PC-3 (cell line): ENCODE results near the gene ASB2. TPM values are rescaled to one million over a fixed set of nuclear protein-coding genes. Genes with fewer than 3 reads are reported as not detected.

Source experiments
- ATAC-seq: fragments of 200-7000 bp; cut with Tn5 transposase; 2 replicates; pipeline ENCODE4 v1.9.1; 2020; ENCODE audit warnings: mild to moderate bottlenecking, moderate library complexity
- BruUV-seq: library from RNA; stranded (reverse); fragments of 400-500 nt; replicated peaks from 2 replicates; lab custom pipeline; 2021; lab: Mats Ljungman, UMichigan
- CTCF ChIA-PET: fragments of 300-600 bp; sonication (Branson Sonifier 250); formaldehyde crosslinking; loops from one replicate; lab custom pipeline; 2022; ENCODE audit warnings: antibody characterized with exemption; lab: Charles Lee
- POLR2A ChIA-PET: fragments of 300-600 bp; sonication (Branson Sonifier 250); formaldehyde crosslinking; loops from one replicate; lab custom pipeline; 2022; ENCODE audit warnings: antibody characterized with exemption; ENCODE audit not compliant: unreplicated experiment; lab: Charles Lee
- DNase-seq: peaks from one replicate; pipeline ENCODE4 v3.0.0-alpha.2; 2015
- H2AFZ ChIP-seq: fragments of 300-600 bp; sonication (generic); 2 replicates; pipeline ENCODE4 v1.6.0; 2016; ENCODE audit warnings: antibody characterized with exemption, low read length
- H3F3A ChIP-seq: fragments of 300-600 bp; sonication (generic); one replicate; pipeline ENCODE4 v1.6.0; 2017; ENCODE audit warnings: antibody characterized with exemption, low read length, control low read depth, mild to moderate bottlenecking; ENCODE audit not compliant: unreplicated experiment
- H3K27ac ChIP-seq: fragments of 300-600 bp; sonication (generic); 2 replicates; pipeline ENCODE4 v1.5.1; 2016; ENCODE audit warnings: mild to moderate bottlenecking, low read length
- H3K27me3 ChIP-seq: fragments of 300-600 bp; sonication (generic); 2 replicates; pipeline ENCODE4 v1.6.1; 2016; ENCODE audit warnings: low read length, mixed read lengths
- H3K36me3 ChIP-seq: fragments of 300-600 bp; sonication (generic); 2 replicates; pipeline ENCODE4 v1.6.1; 2016; ENCODE audit warnings: low read depth, mixed run types, low read length, mixed read lengths
- H3K4me1 ChIP-seq: fragments of 300-600 bp; sonication (generic); 2 replicates; pipeline ENCODE4 v1.5.1; 2016; ENCODE audit warnings: low read length; ENCODE audit not compliant: insufficient read depth
- H3K4me2 ChIP-seq: fragments of 300-600 bp; sonication (generic); 2 replicates; pipeline ENCODE4 v1.6.0; 2016; ENCODE audit warnings: low read length
- H3K4me3 ChIP-seq: fragments of 300-600 bp; sonication (generic); 2 replicates; pipeline ENCODE4 v1.5.1; 2016; ENCODE audit warnings: mild to moderate bottlenecking, low read length, mixed read lengths
- H3K79me2 ChIP-seq: fragments of 300-600 bp; sonication (generic); 2 replicates; pipeline ENCODE4 v1.6.1; 2017; ENCODE audit warnings: low read length, mixed read lengths
- H3K9ac ChIP-seq: fragments of 300-600 bp; sonication (generic); 2 replicates; pipeline ENCODE4 v1.6.0; 2016; ENCODE audit warnings: mild to moderate bottlenecking, low read length
- H3K9me2 ChIP-seq: fragments of 300-600 bp; sonication (generic); replicated peaks from 2 replicates; pipeline ENCODE4 v1.6.1; 2016; ENCODE audit warnings: mixed run types, low read length, mixed read lengths
- H3K9me3 ChIP-seq: fragments of 300-600 bp; sonication (generic); 2 replicates; pipeline ENCODE4 v1.6.1; 2016; ENCODE audit warnings: low read length, mixed read lengths
- H4K20me1 ChIP-seq: fragments of 300-600 bp; sonication (generic); 2 replicates; pipeline ENCODE4 v1.6.1; 2016; ENCODE audit warnings: low read length, mixed read lengths
- CTCF ChIP-seq: fragments of 300-600 bp; sonication (generic); conservative IDR thresholded peaks from 2 replicates; pipeline ENCODE4 v1.5.1; 2017; ENCODE audit warnings: antibody characterized with exemption, low read depth, mild to moderate bottlenecking, low read length
- EZH2 ChIP-seq: fragments of 300-600 bp; sonication (generic); IDR thresholded peaks from one replicate; pipeline ENCODE4 v1.6.1; 2017; ENCODE audit warnings: antibody characterized with exemption, mild to moderate bottlenecking, low read length; ENCODE audit not compliant: unreplicated experiment
- EZH2phosphoT487 ChIP-seq: fragments of 300-600 bp; sonication (generic); IDR thresholded peaks from 2 replicates; pipeline ENCODE4 v1.6.1; 2018; ENCODE audit warnings: mild to moderate bottlenecking, antibody characterized with exemption, low read length, borderline replicate concordance
- intact Hi-C: fragments of 100-400 bp; cut with micrococcal nuclease; formaldehyde crosslinking; loops from 2 replicates; pipeline ENCODE4 v1.9.0; 2023
- total RNA-seq: library from RNA; depleted of rRNA; stranded (reverse); fragments of >200 nt; gene quantifications from 2 replicates; pipeline ENCODE4 v1.2.3, GENCODE V29; 2014

Gene ASB2
- total RNA-seq, 1 experiment from 2014 or later = 0.22 TPM

- peaks cover 55% of the 10 kb centered on the region for H3K27me3 ChIP-seq
- TF ChIP-seq EZH2phosphoT487 (no peak), EZH2 (no peak), CTCF (no peak)
- H3K9me2 ChIP-seq = no peaks in the 10 kb centered on the region
- no peaks in the 10 kb centered on the region for H3K79me2 ChIP-seq
- ChIA-PET CTCF (no interaction called here), POLR2A (no interaction called here)
- H3K36me3 ChIP-seq = no peaks in the 10 kb centered on the region
- H3F3A ChIP-seq = no peaks in the 10 kb centered on the region
- H4K20me1 ChIP-seq = no peaks in the 10 kb centered on the region
- DNase-seq = no peak
- H3K9me3 ChIP-seq = no peaks in the 10 kb centered on the region
- no peaks in the 10 kb centered on the region for H3K4me1 ChIP-seq
- no peak overlapping the region for H3K4me3 ChIP-seq
- ATAC-seq = no peak
- intact Hi-C loops = no loop called here
- H2AFZ ChIP-seq = no peak overlapping the region
- H3K27ac ChIP-seq = no peak overlapping the region
- no TSS peak for BruUV-seq
- no peak overlapping the region for H3K4me2 ChIP-seq
- no peak overlapping the region for H3K9ac ChIP-seq
Measured at GRCh38 chr14:93898731-93899130, 77.6 kb downstream of the ASB2 start.

GRCh38 chr14:93898081-93898611, 78.2 kb downstream of the ASB2 start:
- no peak for TF ChIP-seq CTCF
- TF ChIP-seq EZH2 = no peak
- no peak for TF ChIP-seq EZH2phosphoT487
- Histone ChIP-seq H3K9me2 (no peaks in the 10 kb centered on the region), H3K27me3 (peaks cover 55% of the 10 kb centered on the region), H3F3A (no peaks in the 10 kb centered on the region), H3K27ac (no peak overlapping the region), H4K20me1 (no peaks in the 10 kb centered on the region), H3K4me1 (no peaks in the 10 kb centered on the region), H2AFZ (no peak overlapping the region), H3K4me2 (no peak overlapping the region), H3K9ac (no peak overlapping the region), H3K79me2 (no peaks in the 10 kb centered on the region), H3K9me3 (no peaks in the 10 kb centered on the region), H3K36me3 (no peaks in the 10 kb centered on the region), H3K4me3 (no peak overlapping the region)
- intact Hi-C loops = no loop called here
- BruUV-seq = no TSS peak
- CTCF ChIA-PET = no interaction called here
- POLR2A ChIA-PET = no interaction called here
- DNase-seq = no peak
- no peak for ATAC-seq

DNA sequence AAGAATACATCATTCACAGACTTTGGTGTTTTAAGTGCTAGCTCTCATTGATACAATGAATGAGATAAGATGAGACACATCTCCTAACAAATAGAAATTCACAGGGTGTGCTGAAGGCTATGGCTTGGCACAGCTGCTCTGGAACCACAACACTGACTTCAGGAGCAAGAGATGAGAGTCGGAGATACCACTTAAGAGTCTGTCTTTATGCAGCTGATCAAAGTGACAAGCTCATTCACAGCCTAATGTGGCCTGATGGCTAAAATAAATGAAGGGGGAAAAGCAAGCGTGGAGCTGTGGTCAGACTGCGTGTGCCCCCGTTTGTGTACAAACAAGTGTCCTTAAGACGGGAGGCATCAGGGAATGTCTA, 78.9 kb downstream of the ASB2 start:
- Histone ChIP-seq H3K9me2 (no peaks in the 10 kb centered on the region), H3F3A (no peaks in the 10 kb centered on the region), H3K4me2 (no peak overlapping the region), H3K27me3 (peaks cover 50% of the 10 kb centered on the region), H2AFZ (no peak overlapping the region), H3K9ac (no peak overlapping the region), H4K20me1 (no peaks in the 10 kb centered on the region), H3K79me2 (no peaks in the 10 kb centered on the region), H3K36me3 (no peaks in the 10 kb centered on the region), H3K27ac (no peak overlapping the region), H3K9me3 (no peaks in the 10 kb centered on the region), H3K4me3 (no peak overlapping the region), H3K4me1 (no peaks in the 10 kb centered on the region)
- POLR2A ChIA-PET = no interaction called here
- DNase-seq = no peak
- intact Hi-C loops = no loop called here
- CTCF ChIA-PET = no interaction called here
- no peak for ATAC-seq
- BruUV-seq = no TSS peak
- TF ChIP-seq EZH2phosphoT487 = no peak
- no peak for TF ChIP-seq CTCF
